ENCODE measurements around the gene NOTO.

The NOTO gene

GRCh38 chr2:73255007-73255644 is 52.8 kb downstream of the NOTO start:
- no peak for DNase-seq
- no CpG with 5 or more reads among the region's 4 CpGs for WGBS (ENCODE audit: extremely low coverage, insufficient coverage, low lambda C conversion rate)
- H2AK5ac ChIP-seq (ENCODE audit: low read length) = no peak overlapping the region
- H3K4me1 ChIP-seq (ENCODE audit: control insufficient read depth, low read depth, low read length) = no peaks in the 10 kb centered on the region
- H2BK5ac ChIP-seq (ENCODE audit: low read length) = no peak overlapping the region
- H3K18ac ChIP-seq (ENCODE audit: low read length) = no peak overlapping the region
- H3K4me2 ChIP-seq (ENCODE audit: low read length) = no peak overlapping the region
- no peaks in the 10 kb centered on the region for H3K27me3 ChIP-seq (ENCODE audit: insufficient read depth, low read length, poor library complexity)
- H3K79me2 ChIP-seq (ENCODE audit: control insufficient read depth, insufficient read depth, low read length) = no peaks in the 10 kb centered on the region
- H3K56ac ChIP-seq (ENCODE audit: low read length) = no peak overlapping the region
- H2BK15ac ChIP-seq (replicated peaks; ENCODE audit: low read depth) = no peak overlapping the region
- no peaks in the 10 kb centered on the region for H3K79me1 ChIP-seq (ENCODE audit: low read length)
- no peak overlapping the region for H4K5ac ChIP-seq (ENCODE audit: low read length)
- no peak overlapping the region for H2BK120ac ChIP-seq (ENCODE audit: low read depth, low read length)
- H3K9ac ChIP-seq (ENCODE audit: low read length) = no peak overlapping the region
- H3K27ac ChIP-seq (ENCODE audit: low read depth, low read length) = no peak overlapping the region
- H3K4ac ChIP-seq (ENCODE audit: low read depth, low read length) = no peak overlapping the region
- no peak overlapping the region for H4K8ac ChIP-seq (ENCODE audit: low read depth, low read length)
- no peak overlapping the region for H3K4me3 ChIP-seq (ENCODE audit: low read length)
- no peak overlapping the region for H3K23ac ChIP-seq (ENCODE audit: low read length)
- H3K36me3 ChIP-seq (ENCODE audit: control insufficient read depth, insufficient read depth, low read length) = peaks cover 24% of the 10 kb centered on the region

GRCh38 chr2:73255907-73256617 is 53.7 kb downstream of the NOTO start:
- H3K27me3 ChIP-seq (ENCODE audit: insufficient read depth, low read length, poor library complexity) = no peaks in the 10 kb centered on the region
- H3K56ac ChIP-seq (ENCODE audit: low read length) = no peak overlapping the region
- no peak overlapping the region for H2BK120ac ChIP-seq (ENCODE audit: low read depth, low read length)
- H3K4me1 ChIP-seq (ENCODE audit: control insufficient read depth, low read depth, low read length) = no peaks in the 10 kb centered on the region
- H3K4ac ChIP-seq (ENCODE audit: low read depth, low read length) = no peak overlapping the region
- no peak overlapping the region for H3K4me2 ChIP-seq (ENCODE audit: low read length)
- no peak overlapping the region for H3K18ac ChIP-seq (ENCODE audit: low read length)
- H2AK5ac ChIP-seq (ENCODE audit: low read length) = no peak overlapping the region
- WGBS (ENCODE audit: extremely low coverage, insufficient coverage, low lambda C conversion rate) = no CpG with 5 or more reads among the region's 5 CpGs
- H3K4me3 ChIP-seq (ENCODE audit: low read length) = no peak overlapping the region
- H2BK5ac ChIP-seq (ENCODE audit: low read length) = no peak overlapping the region
- H3K23ac ChIP-seq (ENCODE audit: low read length) = no peak overlapping the region
- H3K79me2 ChIP-seq (ENCODE audit: control insufficient read depth, insufficient read depth, low read length) = no peaks in the 10 kb centered on the region
- H3K79me1 ChIP-seq (ENCODE audit: low read length) = no peaks in the 10 kb centered on the region
- no peak overlapping the region for H4K5ac ChIP-seq (ENCODE audit: low read length)
- H2BK15ac ChIP-seq (replicated peaks; ENCODE audit: low read depth) = no peak overlapping the region
- no peak overlapping the region for H3K27ac ChIP-seq (ENCODE audit: low read depth, low read length)
- no peak overlapping the region for H4K8ac ChIP-seq (ENCODE audit: low read depth, low read length)
- H3K9ac ChIP-seq (ENCODE audit: low read length) = no peak overlapping the region
- H3K36me3 ChIP-seq (ENCODE audit: control insufficient read depth, insufficient read depth, low read length) = peaks cover 17% of the 10 kb centered on the region
- DNase-seq = no peak

- H3K4me2 ChIP-seq (ENCODE audit: low read length) = no peak overlapping the region
- no peaks in the 10 kb centered on the region for H3K27me3 ChIP-seq (ENCODE audit: insufficient read depth, low read length, poor library complexity)
- no peak overlapping the region for H3K18ac ChIP-seq (ENCODE audit: low read length)
- no peak overlapping the region for H3K27ac ChIP-seq (ENCODE audit: low read depth, low read length)
- no peaks in the 10 kb centered on the region for H3K79me2 ChIP-seq (ENCODE audit: control insufficient read depth, insufficient read depth, low read length)
- H3K36me3 ChIP-seq (ENCODE audit: control insufficient read depth, insufficient read depth, low read length) = peaks cover 14% of the 10 kb centered on the region
- DNase-seq = no peak
- H3K4me1 ChIP-seq (ENCODE audit: control insufficient read depth, low read depth, low read length) = no peaks in the 10 kb centered on the region
- no peak overlapping the region for H3K9ac ChIP-seq (ENCODE audit: low read length)
- no peak overlapping the region for H2BK5ac ChIP-seq (ENCODE audit: low read length)
- no peak overlapping the region for H4K8ac ChIP-seq (ENCODE audit: low read depth, low read length)
- no peak overlapping the region for H3K56ac ChIP-seq (ENCODE audit: low read length)
- no peak overlapping the region for H3K4ac ChIP-seq (ENCODE audit: low read depth, low read length)
- H3K79me1 ChIP-seq (ENCODE audit: low read length) = no peaks in the 10 kb centered on the region
- no peak overlapping the region for H3K23ac ChIP-seq (ENCODE audit: low read length)
- no peak overlapping the region for H2BK15ac ChIP-seq (replicated peaks; ENCODE audit: low read depth)
- no CpG with 5 or more reads among the region's 1 CpG for WGBS (ENCODE audit: extremely low coverage, insufficient coverage, low lambda C conversion rate)
- no peak overlapping the region for H2AK5ac ChIP-seq (ENCODE audit: low read length)
- H3K4me3 ChIP-seq (ENCODE audit: low read length) = no peak overlapping the region
- H4K5ac ChIP-seq (ENCODE audit: low read length) = no peak overlapping the region
- H2BK120ac ChIP-seq (ENCODE audit: low read depth, low read length) = no peak overlapping the region
These were observed 54.2 kb downstream of the NOTO start for GRCh38 chr2:73256618-73256922.

GRCh38 chr2:73257021-73257420 is 54.6 kb downstream of the NOTO start:
- H4K5ac ChIP-seq (ENCODE audit: low read length) = no peak overlapping the region

GRCh38 chr2:73257425-73258125 is 55.2 kb downstream of the NOTO start:
- no peak for DNase-seq
- no CpG with 5 or more reads among the region's 10 CpGs for WGBS (ENCODE audit: extremely low coverage, insufficient coverage, low lambda C conversion rate)

More at GRCh38 chr2:73257021-73257420, 54.6 kb downstream of the NOTO start:
- Histone ChIP-seq H2BK120ac (ENCODE audit: low read depth, low read length) (no peak overlapping the region), H3K27ac (ENCODE audit: low read depth, low read length) (no peak overlapping the region), H2BK5ac (ENCODE audit: low read length) (no peak overlapping the region), H3K4ac (ENCODE audit: low read depth, low read length) (no peak overlapping the region), H2AK5ac (ENCODE audit: low read length) (no peak overlapping the region), H3K18ac (ENCODE audit: low read length) (no peak overlapping the region), H3K9ac (ENCODE audit: low read length) (no peak overlapping the region), H3K56ac (ENCODE audit: low read length) (no peak overlapping the region), H3K79me2 (ENCODE audit: control insufficient read depth, insufficient read depth, low read length) (no peaks in the 10 kb centered on the region), H3K79me1 (ENCODE audit: low read length) (no peaks in the 10 kb centered on the region), H3K36me3 (ENCODE audit: control insufficient read depth, insufficient read depth, low read length) (peaks cover 14% of the 10 kb centered on the region), H3K4me2 (ENCODE audit: low read length) (no peak overlapping the region), H4K8ac (ENCODE audit: low read depth, low read length) (no peak overlapping the region), H3K27me3 (ENCODE audit: insufficient read depth, low read length, poor library complexity) (no peaks in the 10 kb centered on the region), H2BK15ac (replicated peaks; ENCODE audit: low read depth) (no peak overlapping the region), H3K4me3 (ENCODE audit: low read length) (no peak overlapping the region), H3K23ac (ENCODE audit: low read length) (no peak overlapping the region), H3K4me1 (ENCODE audit: control insufficient read depth, low read depth, low read length) (no peaks in the 10 kb centered on the region)
- no CpG with 5 or more reads among the region's 2 CpGs for WGBS (ENCODE audit: extremely low coverage, insufficient coverage, low lambda C conversion rate)
- DNase-seq = no peak

More at GRCh38 chr2:73257425-73258125, 55.2 kb downstream of the NOTO start:
- no peak overlapping the region for H2BK5ac ChIP-seq (ENCODE audit: low read length)
- no peak overlapping the region for H4K8ac ChIP-seq (ENCODE audit: low read depth, low read length)
- no peak overlapping the region for H3K56ac ChIP-seq (ENCODE audit: low read length)
- H3K27me3 ChIP-seq (ENCODE audit: insufficient read depth, low read length, poor library complexity) = no peaks in the 10 kb centered on the region
- no peaks in the 10 kb centered on the region for H3K79me2 ChIP-seq (ENCODE audit: control insufficient read depth, insufficient read depth, low read length)
- H4K5ac ChIP-seq (ENCODE audit: low read length) = no peak overlapping the region
- H3K4me3 ChIP-seq (ENCODE audit: low read length) = no peak overlapping the region
- H3K36me3 ChIP-seq (ENCODE audit: control insufficient read depth, insufficient read depth, low read length) = peaks cover 13% of the 10 kb centered on the region
- H2BK120ac ChIP-seq (ENCODE audit: low read depth, low read length) = no peak overlapping the region
- no peak overlapping the region for H2AK5ac ChIP-seq (ENCODE audit: low read length)
- no peak overlapping the region for H3K23ac ChIP-seq (ENCODE audit: low read length)
- H3K9ac ChIP-seq (ENCODE audit: low read length) = no peak overlapping the region
- no peak overlapping the region for H2BK15ac ChIP-seq (replicated peaks; ENCODE audit: low read depth)
- H3K4me2 ChIP-seq (ENCODE audit: low read length) = no peak overlapping the region
- no peak overlapping the region for H3K4ac ChIP-seq (ENCODE audit: low read depth, low read length)
- H3K27ac ChIP-seq (ENCODE audit: low read depth, low read length) = no peak overlapping the region
- no peaks in the 10 kb centered on the region for H3K4me1 ChIP-seq (ENCODE audit: control insufficient read depth, low read depth, low read length)
- no peaks in the 10 kb centered on the region for H3K79me1 ChIP-seq (ENCODE audit: low read length)
- no peak overlapping the region for H3K18ac ChIP-seq (ENCODE audit: low read length)
